Sigmoid colon (tissue), 4 donors: ENCODE results near the gene PHAX.

Source experiments
- POLR2AphosphoS5 ChIP-seq, 4 donors: sonication (generic); formaldehyde crosslinking; IDR thresholded peaks; one replicate each; pipeline ENCODE4 v1.6.1; 2017; ENCODE audit warnings: antibody characterized with exemption in 4 of 4
- TF ChIP-seq, protein P1 (sequence below), 4 experiments: fragments of 450-650 bp in 3 of 4; fragments of 200-600 bp in 1 of 4; IDR thresholded peaks; one replicate each; pipeline ENCODE4 v1.5.1; 2016 to 2019; ENCODE audit warnings: antibody characterized with exemption in 4 of 4, mild to moderate bottlenecking in 3 of 4, moderate library complexity in 2 of 4

DNA sequence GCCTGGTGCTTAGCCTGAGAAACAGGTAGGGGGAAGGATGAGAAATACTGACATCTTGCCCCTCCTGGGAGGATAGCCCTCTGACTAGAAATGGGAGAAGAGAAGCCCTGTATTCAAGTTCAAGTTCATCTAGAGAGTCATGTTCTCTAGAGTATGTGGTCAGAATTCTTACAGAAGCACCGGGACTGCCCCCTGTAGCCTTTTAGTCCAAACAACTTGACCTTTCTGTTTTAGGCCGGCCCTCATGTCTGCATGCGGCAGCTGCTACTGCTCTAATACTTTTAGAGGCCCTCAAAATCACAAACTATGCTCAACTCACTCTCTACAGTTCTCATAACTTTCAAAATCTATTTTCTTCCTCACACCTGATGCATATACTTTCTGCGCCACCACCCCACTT, 47.7 kb downstream of the PHAX start:
- TF ChIP-seq, protein P1, sequence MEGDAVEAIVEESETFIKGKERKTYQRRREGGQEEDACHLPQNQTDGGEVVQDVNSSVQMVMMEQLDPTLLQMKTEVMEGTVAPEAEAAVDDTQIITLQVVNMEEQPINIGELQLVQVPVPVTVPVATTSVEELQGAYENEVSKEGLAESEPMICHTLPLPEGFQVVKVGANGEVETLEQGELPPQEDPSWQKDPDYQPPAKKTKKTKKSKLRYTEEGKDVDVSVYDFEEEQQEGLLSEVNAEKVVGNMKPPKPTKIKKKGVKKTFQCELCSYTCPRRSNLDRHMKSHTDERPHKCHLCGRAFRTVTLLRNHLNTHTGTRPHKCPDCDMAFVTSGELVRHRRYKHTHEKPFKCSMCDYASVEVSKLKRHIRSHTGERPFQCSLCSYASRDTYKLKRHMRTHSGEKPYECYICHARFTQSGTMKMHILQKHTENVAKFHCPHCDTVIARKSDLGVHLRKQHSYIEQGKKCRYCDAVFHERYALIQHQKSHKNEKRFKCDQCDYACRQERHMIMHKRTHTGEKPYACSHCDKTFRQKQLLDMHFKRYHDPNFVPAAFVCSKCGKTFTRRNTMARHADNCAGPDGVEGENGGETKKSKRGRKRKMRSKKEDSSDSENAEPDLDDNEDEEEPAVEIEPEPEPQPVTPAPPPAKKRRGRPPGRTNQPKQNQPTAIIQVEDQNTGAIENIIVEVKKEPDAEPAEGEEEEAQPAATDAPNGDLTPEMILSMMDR (IDR thresholded peaks at IDR 0.05): no peak
- no peak for TF ChIP-seq POLR2AphosphoS5 (IDR thresholded peaks at IDR 0.05)
